Hepatocyte (in vitro differentiated cells): ENCODE data around the gene SAP30L. TPM values are rescaled to one million over a fixed set of nuclear protein-coding genes. Genes with fewer than 3 reads are reported as not detected.

Source experiments
- DNase-seq: peaks from one replicate; pipeline ENCODE4 v3.0.0-alpha.2; 2016; ENCODE audit warnings: low spot score
- H2AFZ ChIP-seq: fragments of 200-600 bp; sonication (generic); 2 replicates; pipeline ENCODE4 v1.6.0; 2016; ENCODE audit warnings: antibody characterized with exemption, mild to moderate bottlenecking
- H3K27ac ChIP-seq: fragments of 200-600 bp; sonication (generic); 2 replicates; pipeline ENCODE4 v1.5.1; 2016; ENCODE audit warnings: mild to moderate bottlenecking
- H3K27me3 ChIP-seq: fragments of 200-600 bp; sonication (generic); 2 replicates; pipeline ENCODE4 v1.6.1; 2016
- H3K36me3 ChIP-seq: fragments of 200-600 bp; sonication (generic); replicated peaks from 2 replicates; pipeline ENCODE4 v1.5.1; 2016; ENCODE audit warnings: low read depth; ENCODE audit not compliant: insufficient read depth
- H3K4me1 ChIP-seq: fragments of 200-600 bp; sonication (generic); 2 replicates; pipeline ENCODE4 v1.5.1; 2016; ENCODE audit warnings: mild to moderate bottlenecking, moderate library complexity; ENCODE audit not compliant: insufficient read depth
- H3K4me2 ChIP-seq: fragments of 200-600 bp; sonication (generic); 2 replicates; pipeline ENCODE4 v1.6.0; 2016
- H3K4me3 ChIP-seq: fragments of 200-600 bp; sonication (generic); 2 replicates; pipeline ENCODE4 v1.5.1; 2016; ENCODE audit warnings: mild to moderate bottlenecking
- H3K79me2 ChIP-seq: fragments of 200-600 bp; sonication (generic); 2 replicates; pipeline ENCODE4 v1.6.0; 2017; ENCODE audit warnings: mild to moderate bottlenecking
- H3K9me2 ChIP-seq: fragments of 200-600 bp; sonication (generic); replicated peaks from 2 replicates; pipeline ENCODE4 v1.6.0; 2017; ENCODE audit warnings: mild to moderate bottlenecking; ENCODE audit not compliant: insufficient read depth
- H3K9me3 ChIP-seq: fragments of 200-600 bp; sonication (generic); 2 replicates; pipeline ENCODE4 v1.5.1; 2016; ENCODE audit warnings: low read depth, mild to moderate bottlenecking
- H4K20me1 ChIP-seq: fragments of 200-600 bp; sonication (generic); 2 replicates; pipeline ENCODE4 v1.6.0; 2016; ENCODE audit warnings: mild to moderate bottlenecking; ENCODE audit not compliant: insufficient read depth, poor library complexity, severe bottlenecking
- EZH2 ChIP-seq: fragments of 200-600 bp; sonication (generic); IDR thresholded peaks from 2 replicates; pipeline ENCODE4 v1.6.1; 2016; ENCODE audit warnings: antibody characterized with exemption, mild to moderate bottlenecking, borderline replicate concordance
- EZH2phosphoT487 ChIP-seq: fragments of 200-600 bp; sonication (generic); IDR thresholded peaks from one replicate; pipeline ENCODE4 v1.6.1; 2018; ENCODE audit warnings: antibody characterized with exemption, mild to moderate bottlenecking, low read depth, moderate library complexity; ENCODE audit not compliant: unreplicated experiment, severe bottlenecking
- WGBS: methylation state at CpG from one replicate; pipeline ENCODE4 v1.1.6; 2016; ENCODE audit warnings: low lambda C conversion rate; ENCODE audit errors: missing lambda C conversion rate; 5-methylcytosine and 5-hydroxymethylcytosine counted together
- polyA plus RNA-seq: library from polyadenylated mRNA; unstranded; fragments of >200 nt; fragmentation: Nextera tagmentation; extraction: Ambion mirVana; gene quantifications from 2 replicates; pipeline ENCODE4 v1.2.1, GENCODE V29; 2016
- total RNA-seq: library from RNA; depleted of rRNA; stranded (reverse); fragments of >200 nt; gene quantifications from 2 replicates; pipeline ENCODE4 v1.2.3, GENCODE V29; 2014
- TF ChIP-seq, protein P1 (sequence below): fragments of 200-600 bp; sonication (generic); IDR thresholded peaks from 2 replicates; pipeline ENCODE4 v1.5.1; 2016; ENCODE audit warnings: antibody characterized with exemption, mild to moderate bottlenecking; ENCODE audit not compliant: poor library complexity

Gene SAP30L
- total and polyA plus RNA-seq, 2 experiments from 2014 or later: 21.6 to 45.6 TPM

GRCh38 chr5:154503698-154504039 is 57.9 kb downstream of the SAP30L start:
- Histone ChIP-seq H3K79me2 (no peaks in the 10 kb centered on the region), H4K20me1 (no peaks in the 10 kb centered on the region), H3K9me3 (no peaks in the 10 kb centered on the region), H3K9me2 (no peaks in the 10 kb centered on the region), H3K4me2 (no peak overlapping the region), H3K36me3 (no peaks in the 10 kb centered on the region), H3K4me3 (no peak overlapping the region), H2AFZ (no peak overlapping the region), H3K4me1 (no peaks in the 10 kb centered on the region), H3K27ac (no peak overlapping the region), H3K27me3 (no peaks in the 10 kb centered on the region)
- no peak for DNase-seq
- TF ChIP-seq EZH2 (no peak), EZH2phosphoT487 (no peak)
- TF ChIP-seq, protein P1, sequence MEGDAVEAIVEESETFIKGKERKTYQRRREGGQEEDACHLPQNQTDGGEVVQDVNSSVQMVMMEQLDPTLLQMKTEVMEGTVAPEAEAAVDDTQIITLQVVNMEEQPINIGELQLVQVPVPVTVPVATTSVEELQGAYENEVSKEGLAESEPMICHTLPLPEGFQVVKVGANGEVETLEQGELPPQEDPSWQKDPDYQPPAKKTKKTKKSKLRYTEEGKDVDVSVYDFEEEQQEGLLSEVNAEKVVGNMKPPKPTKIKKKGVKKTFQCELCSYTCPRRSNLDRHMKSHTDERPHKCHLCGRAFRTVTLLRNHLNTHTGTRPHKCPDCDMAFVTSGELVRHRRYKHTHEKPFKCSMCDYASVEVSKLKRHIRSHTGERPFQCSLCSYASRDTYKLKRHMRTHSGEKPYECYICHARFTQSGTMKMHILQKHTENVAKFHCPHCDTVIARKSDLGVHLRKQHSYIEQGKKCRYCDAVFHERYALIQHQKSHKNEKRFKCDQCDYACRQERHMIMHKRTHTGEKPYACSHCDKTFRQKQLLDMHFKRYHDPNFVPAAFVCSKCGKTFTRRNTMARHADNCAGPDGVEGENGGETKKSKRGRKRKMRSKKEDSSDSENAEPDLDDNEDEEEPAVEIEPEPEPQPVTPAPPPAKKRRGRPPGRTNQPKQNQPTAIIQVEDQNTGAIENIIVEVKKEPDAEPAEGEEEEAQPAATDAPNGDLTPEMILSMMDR: no peak
- WGBS: 98% methylated on average over 2 of the region's 2 CpGs

DNA sequence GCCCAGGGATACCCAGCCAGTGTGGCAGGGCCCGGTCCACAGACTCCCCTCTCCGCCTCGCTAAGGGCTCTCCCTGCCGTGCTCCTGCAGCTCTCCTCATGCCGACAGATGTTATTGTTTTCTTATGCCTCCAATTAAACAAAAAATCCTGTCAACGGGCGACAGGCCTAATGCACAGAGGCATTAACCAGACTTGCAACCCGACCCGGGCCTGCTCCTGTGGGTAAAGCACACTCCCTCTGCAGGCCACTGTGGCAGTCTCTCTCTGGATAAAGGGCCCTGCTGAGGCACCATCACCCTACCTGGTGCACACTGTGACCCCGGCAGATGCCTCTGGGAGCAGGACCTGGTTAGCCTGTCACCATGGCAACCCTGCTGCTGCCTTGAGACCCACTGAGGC is 59.8 kb downstream of the SAP30L start:
- Histone ChIP-seq H3K4me2 (no peak overlapping the region), H3K4me3 (no peak overlapping the region), H4K20me1 (no peaks in the 10 kb centered on the region), H3K27me3 (no peaks in the 10 kb centered on the region), H3K9me3 (no peaks in the 10 kb centered on the region), H3K9me2 (no peaks in the 10 kb centered on the region), H3K27ac (no peak overlapping the region), H3K36me3 (no peaks in the 10 kb centered on the region), H2AFZ (no peak overlapping the region), H3K79me2 (no peaks in the 10 kb centered on the region), H3K4me1 (no peaks in the 10 kb centered on the region)
- TF ChIP-seq EZH2: no peak
- TF ChIP-seq, protein P1: peak; percentile 13
- no peak for TF ChIP-seq EZH2phosphoT487
- no peak for DNase-seq
- WGBS: 38% methylated on average over 10 of the region's 10 CpGs

- TF ChIP-seq EZH2 (no peak), EZH2phosphoT487 (no peak)
- Histone ChIP-seq H4K20me1 (no peaks in the 10 kb centered on the region), H3K4me1 (no peaks in the 10 kb centered on the region), H3K27ac (no peak overlapping the region), H3K4me2 (no peak overlapping the region), H3K9me2 (no peaks in the 10 kb centered on the region), H2AFZ (no peak overlapping the region), H3K9me3 (no peaks in the 10 kb centered on the region), H3K27me3 (no peaks in the 10 kb centered on the region), H3K4me3 (no peak overlapping the region), H3K79me2 (no peaks in the 10 kb centered on the region), H3K36me3 (no peaks in the 10 kb centered on the region)
- DNase-seq: no peak
- 91% methylated on average over 8 of the region's 8 CpGs for WGBS
Measured at GRCh38 chr5:154506049-154506715, 60.4 kb downstream of the SAP30L start.

DNA sequence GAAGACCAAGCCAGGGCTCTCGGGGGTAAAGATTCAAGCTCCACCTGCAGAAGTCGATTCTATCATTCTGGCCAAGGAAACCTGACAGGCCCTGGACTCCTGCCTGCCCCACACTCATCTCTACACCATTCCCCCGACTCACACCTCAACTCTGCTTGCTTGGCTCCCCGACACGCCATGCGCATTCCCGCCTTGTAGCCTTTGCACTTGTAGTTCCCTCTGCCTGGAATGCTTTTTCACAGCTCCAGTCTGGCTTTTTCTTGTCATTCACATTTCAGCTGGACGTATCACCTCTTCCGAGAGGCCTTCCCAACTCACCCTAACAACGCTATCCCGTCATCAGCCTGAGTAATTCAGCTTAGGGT is 60.9 kb downstream of the SAP30L start:
- TF ChIP-seq EZH2phosphoT487 (no peak), EZH2 (no peak)
- Histone ChIP-seq H3K36me3 (no peaks in the 10 kb centered on the region), H3K27ac (no peak overlapping the region), H4K20me1 (no peaks in the 10 kb centered on the region), H3K79me2 (no peaks in the 10 kb centered on the region), H3K4me3 (no peak overlapping the region), H3K4me1 (no peaks in the 10 kb centered on the region), H3K4me2 (no peak overlapping the region), H3K27me3 (no peaks in the 10 kb centered on the region), H2AFZ (no peak overlapping the region), H3K9me3 (no peaks in the 10 kb centered on the region), H3K9me2 (no peaks in the 10 kb centered on the region)
- no peak for DNase-seq
- 85% methylated on average over 11 of the region's 11 CpGs for WGBS
